Smooth muscle cell (in vitro differentiated cells): Measurements from ENCODE around the gene RNF133. TPM values are rescaled to one million over a fixed set of nuclear protein-coding genes. Genes with fewer than 3 reads are reported as not detected.

Experiments used
- DNase-seq: peaks from one replicate; lab custom pipeline; 2025; ENCODE audit not compliant: unreplicated experiment; lab: John Stamatoyannopoulos, UW
- H2AFZ ChIP-seq: fragments of 200-600 bp; sonication (generic); 2 replicates; pipeline ENCODE4 v1.6.0; 2016; ENCODE audit warnings: antibody characterized with exemption, low read depth, mild to moderate bottlenecking
- H3F3A ChIP-seq: fragments of 200-600 bp; sonication (generic); 2 replicates; pipeline ENCODE4 v1.6.0; 2017; ENCODE audit warnings: antibody characterized with exemption, low read depth
- H3K27ac ChIP-seq: fragments of 200-600 bp; sonication (generic); 2 replicates; pipeline ENCODE4 v1.5.1; 2016; ENCODE audit warnings: low read depth, mild to moderate bottlenecking
- H3K27me3 ChIP-seq: fragments of 200-600 bp; sonication (generic); 2 replicates; pipeline ENCODE4 v1.6.1; 2016; ENCODE audit warnings: low read depth, mild to moderate bottlenecking
- H3K36me3 ChIP-seq: fragments of 200-600 bp; sonication (generic); 2 replicates; pipeline ENCODE4 v1.5.1; 2016; ENCODE audit warnings: low read depth
- H3K4me1 ChIP-seq: fragments of 200-600 bp; sonication (generic); 2 replicates; pipeline ENCODE4 v1.5.1; 2016; ENCODE audit warnings: low read depth
- H3K4me2 ChIP-seq: fragments of 200-600 bp; sonication (generic); 2 replicates; pipeline ENCODE4 v1.6.0; 2016; ENCODE audit warnings: mild to moderate bottlenecking
- H3K4me3 ChIP-seq: fragments of 200-600 bp; sonication (generic); 2 replicates; pipeline ENCODE4 v1.5.1; 2016; ENCODE audit warnings: mild to moderate bottlenecking
- H3K79me2 ChIP-seq: fragments of 200-600 bp; sonication (generic); 2 replicates; pipeline ENCODE4 v1.6.0; 2016; ENCODE audit warnings: low read depth, mild to moderate bottlenecking
- H3K9ac ChIP-seq: fragments of 200-600 bp; sonication (generic); 2 replicates; pipeline ENCODE4 v1.6.0; 2016; ENCODE audit warnings: low read depth
- H3K9me3 ChIP-seq: fragments of 200-600 bp; sonication (generic); replicated peaks from 2 replicates; pipeline ENCODE4 v1.5.1; 2016; ENCODE audit warnings: low read depth
- H4K20me1 ChIP-seq: fragments of 200-600 bp; sonication (generic); 2 replicates; pipeline ENCODE4 v1.6.0; 2016; ENCODE audit warnings: low read depth
- whole genome bisulfite sequencing: methylation state at CpG from one replicate; pipeline ENCODE4 v1.1.7; 2016; ENCODE audit warnings: low lambda C conversion rate; 5-methylcytosine and 5-hydroxymethylcytosine counted together
- polyA plus RNA-seq: library from polyadenylated mRNA; unstranded; fragments of >200 nt; fragmentation: Nextera tagmentation; extraction: Ambion mirVana; gene quantifications from 2 replicates; pipeline ENCODE4 v1.2.1, GENCODE V29; 2016
- total RNA-seq: library from RNA; depleted of rRNA; stranded (reverse); fragments of >200 nt; gene quantifications from 2 replicates; pipeline ENCODE4 v1.2.3, GENCODE V29; 2014
- TF ChIP-seq, protein P1 (sequence below): fragments of 200-600 bp; sonication (generic); IDR thresholded peaks from 2 replicates; pipeline ENCODE4 v1.5.1; 2017; ENCODE audit warnings: borderline replicate concordance, mild to moderate bottlenecking, antibody characterized with exemption; ENCODE audit not compliant: insufficient read depth, poor library complexity, severe bottlenecking

Gene RNF133
- total and polyA plus RNA-seq, 2 experiments from 2014 or later = 0.36 TPM; not detected in 1

DNA sequence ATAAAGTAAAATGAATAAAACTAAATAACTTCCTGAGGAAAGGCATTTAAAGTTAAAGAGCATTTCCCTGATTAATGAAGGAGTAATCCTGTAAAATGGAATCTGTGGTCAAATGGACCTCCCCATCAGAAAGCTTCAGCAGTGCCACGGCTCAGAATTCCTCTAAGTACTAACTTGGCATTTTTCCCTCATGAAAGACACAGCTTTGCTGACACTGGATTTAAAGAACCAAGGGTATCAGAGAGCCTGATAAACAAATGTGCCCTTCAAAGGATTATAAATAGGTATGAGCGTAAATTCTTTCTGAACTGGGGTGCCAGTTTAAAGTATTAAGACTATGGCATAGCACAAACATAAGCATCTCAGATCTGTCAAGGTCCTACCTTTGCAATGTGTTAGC is 28.0 kb upstream of the RNF133 start:
- WGBS = 75% methylated on average over 2 of the region's 2 CpGs
- H3F3A ChIP-seq = no peaks in the 10 kb centered on the region
- TF ChIP-seq, protein P1, sequence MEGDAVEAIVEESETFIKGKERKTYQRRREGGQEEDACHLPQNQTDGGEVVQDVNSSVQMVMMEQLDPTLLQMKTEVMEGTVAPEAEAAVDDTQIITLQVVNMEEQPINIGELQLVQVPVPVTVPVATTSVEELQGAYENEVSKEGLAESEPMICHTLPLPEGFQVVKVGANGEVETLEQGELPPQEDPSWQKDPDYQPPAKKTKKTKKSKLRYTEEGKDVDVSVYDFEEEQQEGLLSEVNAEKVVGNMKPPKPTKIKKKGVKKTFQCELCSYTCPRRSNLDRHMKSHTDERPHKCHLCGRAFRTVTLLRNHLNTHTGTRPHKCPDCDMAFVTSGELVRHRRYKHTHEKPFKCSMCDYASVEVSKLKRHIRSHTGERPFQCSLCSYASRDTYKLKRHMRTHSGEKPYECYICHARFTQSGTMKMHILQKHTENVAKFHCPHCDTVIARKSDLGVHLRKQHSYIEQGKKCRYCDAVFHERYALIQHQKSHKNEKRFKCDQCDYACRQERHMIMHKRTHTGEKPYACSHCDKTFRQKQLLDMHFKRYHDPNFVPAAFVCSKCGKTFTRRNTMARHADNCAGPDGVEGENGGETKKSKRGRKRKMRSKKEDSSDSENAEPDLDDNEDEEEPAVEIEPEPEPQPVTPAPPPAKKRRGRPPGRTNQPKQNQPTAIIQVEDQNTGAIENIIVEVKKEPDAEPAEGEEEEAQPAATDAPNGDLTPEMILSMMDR = no peak

DNA sequence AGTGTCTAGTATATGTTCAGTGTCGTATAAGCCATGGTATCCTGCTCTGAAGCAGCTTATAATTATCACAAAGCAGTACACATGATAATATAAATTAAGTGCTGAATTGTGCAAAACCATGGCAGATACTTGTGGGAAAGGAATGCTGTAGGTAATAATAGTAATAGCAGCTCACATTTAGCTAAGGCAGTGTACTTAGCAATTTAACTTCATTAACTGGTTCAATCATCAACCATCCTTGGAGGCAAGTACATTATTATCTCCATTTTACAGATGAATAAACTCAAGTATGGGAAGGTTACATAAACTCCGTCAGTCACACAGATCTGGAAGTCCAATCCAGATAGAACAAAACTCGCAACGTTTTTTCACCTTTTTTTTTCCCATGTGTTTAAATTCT is 25.4 kb upstream of the RNF133 start:
- Histone ChIP-seq H3K9me3 (no peaks in the 10 kb centered on the region), H3K79me2 (no peaks in the 10 kb centered on the region), H3K9ac (no peak overlapping the region), H2AFZ (no peak overlapping the region), H3F3A (no peaks in the 10 kb centered on the region), H3K27ac (no peak overlapping the region), H3K4me3 (no peak overlapping the region), H3K36me3 (no peaks in the 10 kb centered on the region), H4K20me1 (no peaks in the 10 kb centered on the region), H3K4me2 (no peak overlapping the region), H3K4me1 (peaks cover 3% of the 10 kb centered on the region), H3K27me3 (no peaks in the 10 kb centered on the region)
- TF ChIP-seq, protein P1 = no peak
- no peak for DNase-seq
- WGBS = 92% methylated on average over 4 of the region's 4 CpGs

More for the DNA sequence above, 28.0 kb upstream of the RNF133 start:
- H3K27me3 ChIP-seq = no peaks in the 10 kb centered on the region
- no peaks in the 10 kb centered on the region for H3K36me3 ChIP-seq
- no peaks in the 10 kb centered on the region for H3K79me2 ChIP-seq
- H3K4me1 ChIP-seq = peaks cover 3% of the 10 kb centered on the region
- no peaks in the 10 kb centered on the region for H4K20me1 ChIP-seq
- no peak overlapping the region for H3K9ac ChIP-seq
- H3K9me3 ChIP-seq = no peaks in the 10 kb centered on the region
- H3K4me3 ChIP-seq = no peak overlapping the region
- no peak for DNase-seq
- H3K4me2 ChIP-seq = no peak overlapping the region
- H3K27ac ChIP-seq = no peak overlapping the region
- H2AFZ ChIP-seq = no peak overlapping the region

DNA sequence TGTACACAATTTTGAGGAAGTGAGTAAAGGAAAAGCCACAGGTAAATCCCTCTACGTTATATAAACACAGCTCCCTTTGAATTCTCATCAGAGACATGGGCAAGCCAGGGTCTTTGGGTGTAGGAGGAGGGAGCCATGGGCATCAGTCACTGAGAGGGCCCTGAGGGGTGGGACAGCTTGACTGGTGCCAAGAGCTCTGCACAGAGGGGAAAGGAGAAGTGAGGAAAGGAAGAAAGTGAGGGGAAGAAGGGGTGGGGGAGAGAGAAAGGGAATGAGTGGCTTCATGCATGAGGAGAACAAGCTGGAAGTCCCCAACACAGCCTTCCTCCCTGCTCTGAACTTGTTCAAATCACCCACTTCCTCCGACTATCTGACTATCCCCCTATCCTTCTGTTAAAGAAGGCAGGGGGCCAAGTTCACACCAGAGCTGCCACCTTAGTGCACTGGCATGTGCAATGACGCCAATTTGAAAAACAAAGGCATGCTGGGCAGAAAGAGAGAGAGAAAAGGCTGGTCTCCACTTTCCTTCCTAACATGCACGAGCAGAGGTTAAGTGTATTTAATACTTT is 20.2 kb upstream of the RNF133 start:
- Histone ChIP-seq H3K4me1 (peaks cover 6% of the 10 kb centered on the region), H3K4me3 (no peak overlapping the region), H3K9ac (no peak overlapping the region), H3K27ac (no peak overlapping the region), H2AFZ (no peak overlapping the region), H3K79me2 (no peaks in the 10 kb centered on the region), H4K20me1 (no peaks in the 10 kb centered on the region), H3K27me3 (no peaks in the 10 kb centered on the region), H3K4me2 (no peak overlapping the region), H3F3A (no peaks in the 10 kb centered on the region), H3K36me3 (no peaks in the 10 kb centered on the region), H3K9me3 (no peaks in the 10 kb centered on the region)
- TF ChIP-seq, protein P1 = no peak
- DNase-seq = no peak
- 90% methylated on average over 4 of the region's 4 CpGs for WGBS
